Measurements from ENCODE around the gene CPHXL2. TPM values are rescaled to one million over a fixed set of nuclear protein-coding genes. Genes with fewer than 3 reads are reported as not detected.

The CPHXL2 gene
- total and polyA plus RNA-seq, 4 donors, result not detected

- TF ChIP-seq ZBTB33 (IDR thresholded peaks at IDR 0.05), result no peak
Measured at GRCh38 chr16:75629132-75629531, 47.7 kb downstream of the CPHXL2 start (continued).

- Histone ChIP-seq H3K9me3 (ENCODE audit: control insufficient read depth in 4 of 4, low read length in 3 of 4) (no peaks in the 10 kb centered on the region), H3K27ac (ENCODE audit: low read depth in 1 of 2, low read length in 2 of 2) (no peak overlapping the region), H3K4me1 (ENCODE audit: control insufficient read depth in 4 of 4, insufficient read depth in 4 of 4, low read length in 3 of 4) (peaks cover 0 to 4% (median 0%) of the 10 kb centered on the region in 4 donors), H3K27me3 (ENCODE audit: control insufficient read depth in 4 of 4, insufficient read depth in 4 of 4, low read length in 3 of 4) (no peaks in the 10 kb centered on the region), H3K9ac (ENCODE audit: low read depth in 1 of 2, low read length in 2 of 2) (no peak overlapping the region), H3K4me3 (ENCODE audit: low read depth in 1 of 3, low read length in 3 of 3) (no peak overlapping the region), H3K36me3 (ENCODE audit: control insufficient read depth in 4 of 4, insufficient read depth in 3 of 4, low read depth in 1 of 4, low read length in 3 of 4) (peaks cover 17 to 71% (median 54%) of the 10 kb centered on the region in 4 donors)
- DNase-seq (ENCODE audit: low spot score), result no peak
- 92% methylated on average over 4 of the region's 4 CpGs for WGBS
- TF ChIP-seq HNF4G (IDR thresholded peaks at IDR 0.05) (no peak), NR2F2 (IDR thresholded peaks at IDR 0.05) (no peak), ZBTB33 (IDR thresholded peaks at IDR 0.05) (no peak), RAD21 (IDR thresholded peaks at IDR 0.05) (no peak), FOXA1 (IDR thresholded peaks at IDR 0.05) (no peak), ATF3 (IDR thresholded peaks at IDR 0.05) (no peak), GABPA (IDR thresholded peaks at IDR 0.05 in 1 of 2, conservative IDR thresholded peaks at IDR 0.05 in 1 of 2) (no peak), EGR1 (IDR thresholded peaks at IDR 0.05; ENCODE audit: low read depth in 2 of 2) (no peak), CTCF (IDR thresholded peaks at IDR 0.05; ENCODE audit: low read depth, low read length, missing input control) (no peak)
Measured at GRCh38 chr16:75628351-75628750, 48.5 kb downstream of the CPHXL2 start.

GRCh38 chr16:75627851-75628250, 49.0 kb downstream of the CPHXL2 start:
- peaks cover 0 to 6% (median 0%) of the 10 kb centered on the region in 4 donors for H3K4me1 ChIP-seq (ENCODE audit: control insufficient read depth in 4 of 4, insufficient read depth in 4 of 4, low read length in 3 of 4)
- H3K9ac ChIP-seq (ENCODE audit: low read depth in 1 of 2, low read length in 2 of 2), result no peak overlapping the region
- H3K4me3 ChIP-seq (ENCODE audit: low read depth in 1 of 3, low read length in 3 of 3), result no peak overlapping the region
- no peak overlapping the region for H3K27ac ChIP-seq (ENCODE audit: low read depth in 1 of 2, low read length in 2 of 2)
- no peaks in the 10 kb centered on the region for H3K9me3 ChIP-seq (ENCODE audit: control insufficient read depth in 4 of 4, low read length in 3 of 4)
- WGBS, result 67% methylated on average over 3 of the region's 3 CpGs
- DNase-seq (ENCODE audit: low spot score), result no peak
- peaks cover 17 to 67% (median 51%) of the 10 kb centered on the region in 4 donors for H3K36me3 ChIP-seq (ENCODE audit: control insufficient read depth in 4 of 4, insufficient read depth in 3 of 4, low read depth in 1 of 4, low read length in 3 of 4)
- H3K27me3 ChIP-seq (ENCODE audit: control insufficient read depth in 4 of 4, insufficient read depth in 4 of 4, low read length in 3 of 4), result no peaks in the 10 kb centered on the region
- TF ChIP-seq RXRA (IDR thresholded peaks at IDR 0.05) (no peak), NR2F2 (IDR thresholded peaks at IDR 0.05) (no peak), YY1 (IDR thresholded peaks at IDR 0.05) (no peak), GABPA (IDR thresholded peaks at IDR 0.05 in 1 of 2, conservative IDR thresholded peaks at IDR 0.05 in 1 of 2) (no peak), ATF3 (IDR thresholded peaks at IDR 0.05) (no peak), TAF1 (conservative IDR thresholded peaks at IDR 0.05) (no peak), HNF4G (IDR thresholded peaks at IDR 0.05) (no peak), HNF4A (conservative IDR thresholded peaks at IDR 0.05) (no peak), ZBTB33 (IDR thresholded peaks at IDR 0.05) (no peak), EGR1 (IDR thresholded peaks at IDR 0.05; ENCODE audit: low read depth in 2 of 2) (no peak), RAD21 (IDR thresholded peaks at IDR 0.05) (no peak), FOXA2 (IDR thresholded peaks at IDR 0.05) (no peak), CTCF (IDR thresholded peaks at IDR 0.05; ENCODE audit: low read depth, low read length, missing input control) (no peak), FOXA1 (IDR thresholded peaks at IDR 0.05) (no peak), MAX (IDR thresholded peaks at IDR 0.05) (no peak), SP1 (IDR thresholded peaks at IDR 0.05) (no peak)
